ENCODE data around the gene DOCK4. TPM values are rescaled to one million over a fixed set of nuclear protein-coding genes. Genes with fewer than 3 reads are reported as not detected.

DOCK4 gene
- total and polyA plus RNA-seq, 2 donors from 2014 or later, result 3.2 to 38.9 TPM

DNA sequence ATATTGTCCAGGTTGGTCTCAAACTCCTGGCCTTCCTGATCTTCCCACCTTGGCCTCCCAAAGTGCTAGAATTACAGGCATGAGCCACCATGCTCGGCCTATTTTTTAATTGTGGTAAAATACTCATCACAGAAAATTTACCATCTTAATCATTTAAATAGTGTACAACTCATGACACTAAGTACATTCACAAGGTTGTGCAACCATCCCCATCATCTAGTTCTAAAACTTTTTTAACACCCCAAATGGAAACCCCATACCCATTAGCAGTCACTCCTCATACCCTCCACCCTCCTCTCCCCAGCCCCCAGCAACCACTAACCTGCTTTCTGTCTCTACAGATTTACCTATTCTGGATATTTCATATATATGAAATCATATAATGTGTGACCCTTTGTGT, 90.3 kb downstream of the DOCK4 start:
- H3K4me3 ChIP-seq (ENCODE audit: low read length in 3 of 3), result no peak overlapping the region
- H3K27me3 ChIP-seq (ENCODE audit: control insufficient read depth, insufficient read depth, low read length), result no peaks in the 10 kb centered on the region
- TF ChIP-seq, protein P1, sequence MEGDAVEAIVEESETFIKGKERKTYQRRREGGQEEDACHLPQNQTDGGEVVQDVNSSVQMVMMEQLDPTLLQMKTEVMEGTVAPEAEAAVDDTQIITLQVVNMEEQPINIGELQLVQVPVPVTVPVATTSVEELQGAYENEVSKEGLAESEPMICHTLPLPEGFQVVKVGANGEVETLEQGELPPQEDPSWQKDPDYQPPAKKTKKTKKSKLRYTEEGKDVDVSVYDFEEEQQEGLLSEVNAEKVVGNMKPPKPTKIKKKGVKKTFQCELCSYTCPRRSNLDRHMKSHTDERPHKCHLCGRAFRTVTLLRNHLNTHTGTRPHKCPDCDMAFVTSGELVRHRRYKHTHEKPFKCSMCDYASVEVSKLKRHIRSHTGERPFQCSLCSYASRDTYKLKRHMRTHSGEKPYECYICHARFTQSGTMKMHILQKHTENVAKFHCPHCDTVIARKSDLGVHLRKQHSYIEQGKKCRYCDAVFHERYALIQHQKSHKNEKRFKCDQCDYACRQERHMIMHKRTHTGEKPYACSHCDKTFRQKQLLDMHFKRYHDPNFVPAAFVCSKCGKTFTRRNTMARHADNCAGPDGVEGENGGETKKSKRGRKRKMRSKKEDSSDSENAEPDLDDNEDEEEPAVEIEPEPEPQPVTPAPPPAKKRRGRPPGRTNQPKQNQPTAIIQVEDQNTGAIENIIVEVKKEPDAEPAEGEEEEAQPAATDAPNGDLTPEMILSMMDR (IDR thresholded peaks at IDR 0.05; ENCODE audit: borderline replicate concordance, extremely low read depth, insufficient read depth), result no peak
- H3K27ac ChIP-seq (ENCODE audit: low read depth in 2 of 2, low read length in 2 of 2), result no peak overlapping the region
- H3K36me3 ChIP-seq (ENCODE audit: control insufficient read depth in 2 of 3, insufficient read depth in 3 of 3, low read length in 3 of 3), result no peaks in the 10 kb centered on the region
- DNase-seq, result no peak
- H3K9me3 ChIP-seq (ENCODE audit: control insufficient read depth in 2 of 3, insufficient read depth in 1 of 3, low read length in 3 of 3), result no peaks in the 10 kb centered on the region
- intact Hi-C loops (cut with DNase I), result no loop called here
- H3K4me1 ChIP-seq (ENCODE audit: control insufficient read depth in 2 of 3, insufficient read depth in 2 of 3, low read depth in 1 of 3, low read length in 3 of 3), result no peaks in the 10 kb centered on the region
- FAIRE-seq, result no peak
- no peak overlapping the region for H3K9ac ChIP-seq (ENCODE audit: low read length in 3 of 3)

DNA sequence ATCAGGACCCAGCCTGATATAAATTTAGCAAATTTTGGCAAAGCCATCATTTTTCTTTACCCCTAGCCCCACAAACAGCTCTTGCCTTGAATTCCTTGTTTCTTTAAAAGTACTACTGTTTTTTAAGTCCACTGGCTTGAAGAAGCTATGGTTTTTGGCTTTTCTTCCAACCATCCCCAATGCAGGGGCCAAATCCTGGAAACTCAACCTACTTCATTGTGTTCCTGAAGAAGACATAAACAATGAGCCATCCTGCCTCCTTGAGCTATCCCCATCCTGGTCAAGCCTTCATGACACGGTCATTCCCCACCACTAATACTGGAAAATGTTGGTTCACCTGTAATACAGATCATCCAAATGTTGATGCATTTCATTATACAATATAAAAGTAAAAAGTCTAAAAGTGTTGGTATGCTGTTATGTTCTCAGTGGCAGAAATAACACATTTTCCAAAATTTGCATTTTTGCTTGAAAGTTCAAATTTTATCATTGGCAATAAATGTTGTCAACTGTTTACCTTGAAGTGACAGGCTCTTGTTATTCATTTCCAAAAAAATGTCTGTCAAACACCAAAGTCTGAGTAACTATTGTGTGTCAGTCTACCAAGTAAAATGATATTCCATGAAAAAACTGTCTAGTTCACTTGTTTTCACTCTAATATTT, 92.2 kb downstream of the DOCK4 start:
- no peak for FAIRE-seq

DNA sequence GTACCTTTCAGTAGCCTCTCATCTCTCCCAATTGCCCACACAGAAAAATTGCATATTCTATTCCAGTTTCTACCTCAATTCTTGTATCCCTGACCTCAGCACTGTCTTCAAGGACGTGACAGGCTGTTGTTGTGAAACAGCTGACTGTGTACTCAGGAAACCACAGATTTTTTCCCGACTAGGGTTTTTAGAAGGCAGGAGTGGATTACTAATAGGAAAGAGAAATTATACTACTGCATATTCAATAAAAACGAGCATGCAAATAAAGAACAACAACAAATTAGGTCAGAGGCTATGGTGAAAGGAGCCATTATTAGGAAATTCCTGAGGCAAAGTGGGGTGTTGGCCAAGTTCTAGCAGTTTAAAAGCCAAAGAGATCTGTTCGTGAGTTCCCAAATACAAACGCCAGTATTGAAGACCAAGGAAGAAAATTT, 93.4 kb downstream of the DOCK4 start:
- DNase-seq, result no peak
- TF ChIP-seq, protein P1 (IDR thresholded peaks at IDR 0.05; ENCODE audit: borderline replicate concordance, extremely low read depth, insufficient read depth), result no peak
- Histone ChIP-seq H3K4me3 (ENCODE audit: low read length in 3 of 3) (no peak overlapping the region), H3K27ac (ENCODE audit: low read depth in 2 of 2, low read length in 2 of 2) (no peak overlapping the region), H3K27me3 (ENCODE audit: control insufficient read depth, insufficient read depth, low read length) (no peaks in the 10 kb centered on the region), H3K4me1 (ENCODE audit: control insufficient read depth in 2 of 3, insufficient read depth in 2 of 3, low read depth in 1 of 3, low read length in 3 of 3) (peaks cover 0 to 3% (median 0%) of the 10 kb centered on the region in 3 donors), H3K9ac (ENCODE audit: low read length in 3 of 3) (no peak overlapping the region), H3K36me3 (ENCODE audit: control insufficient read depth in 2 of 3, insufficient read depth in 3 of 3, low read length in 3 of 3) (no peaks in the 10 kb centered on the region), H3K9me3 (ENCODE audit: control insufficient read depth in 2 of 3, insufficient read depth in 1 of 3, low read length in 3 of 3) (no peaks in the 10 kb centered on the region)
- intact Hi-C loops (cut with DNase I), result no loop called here
- no peak for FAIRE-seq

More for the DNA sequence above, 92.2 kb downstream of the DOCK4 start:
- no peak overlapping the region for H3K9ac ChIP-seq (ENCODE audit: low read length in 3 of 3)
- TF ChIP-seq, protein P1 (IDR thresholded peaks at IDR 0.05; ENCODE audit: borderline replicate concordance, extremely low read depth, insufficient read depth), result no peak
- no peak for DNase-seq
- H3K27ac ChIP-seq (ENCODE audit: low read depth in 2 of 2, low read length in 2 of 2), result no peak overlapping the region
- no peaks in the 10 kb centered on the region for H3K27me3 ChIP-seq (ENCODE audit: control insufficient read depth, insufficient read depth, low read length)
- no peaks in the 10 kb centered on the region for H3K36me3 ChIP-seq (ENCODE audit: control insufficient read depth in 2 of 3, insufficient read depth in 3 of 3, low read length in 3 of 3)
- H3K4me3 ChIP-seq (ENCODE audit: low read length in 3 of 3), result no peak overlapping the region
- H3K9me3 ChIP-seq (ENCODE audit: control insufficient read depth in 2 of 3, insufficient read depth in 1 of 3, low read length in 3 of 3), result no peaks in the 10 kb centered on the region
- intact Hi-C loops (cut with DNase I), result no loop called here
- peaks cover 0 to under 1% (median 0%) of the 10 kb centered on the region in 3 donors for H3K4me1 ChIP-seq (ENCODE audit: control insufficient read depth in 2 of 3, insufficient read depth in 2 of 3, low read depth in 1 of 3, low read length in 3 of 3)

Measured in kidney (tissue), 14 donors.